Urinary bladder (tissue), 4 donors: ENCODE results near the gene VGF. TPM values are rescaled to one million over a fixed set of nuclear protein-coding genes. Genes with fewer than 3 reads are reported as not detected.

Source experiments
- DNase-seq: peaks from one replicate; pipeline ENCODE4 v3.0.0-alpha.2; 2015; ENCODE audit errors: extremely low spot score
- H3K27ac ChIP-seq: one replicate; pipeline ENCODE4 v1.5.1; 2013; ENCODE audit warnings: low read depth, mild to moderate bottlenecking, moderate library complexity
- H3K36me3 ChIP-seq: one replicate; pipeline ENCODE4 v1.6.1; 2013; ENCODE audit warnings: mild to moderate bottlenecking, moderate library complexity; ENCODE audit not compliant: insufficient read depth
- H3K4me1 ChIP-seq: one replicate; pipeline ENCODE4 v1.6.1; 2013; ENCODE audit warnings: mild to moderate bottlenecking, moderate library complexity; ENCODE audit not compliant: insufficient read depth
- H3K4me3 ChIP-seq: one replicate; pipeline ENCODE4 v1.5.1; 2013; ENCODE audit warnings: low read depth, low read length
- WGBS: extraction: QIAGEN DNeasy Blood & Tissue Kit; methylation state at CpG from one replicate; pipeline ENCODE4 v1.1.7; 2013; 5-methylcytosine and 5-hydroxymethylcytosine counted together
- polyA plus RNA-seq: library from polyadenylated mRNA; stranded (reverse); fragments of 200-250 nt; gene quantifications from one replicate; pipeline ENCODE4 v1.2.3, GENCODE V29; 2013
- total RNA-seq: library from RNA; depleted of rRNA; stranded (reverse); fragments of >200 nt; gene quantifications from one replicate; pipeline ENCODE4 v1.2.3, GENCODE V29; 2014
- donor health status: healthy with polysubstance abuse.
- donor health status: healthy.

The VGF gene
- total and polyA plus RNA-seq, 2 donors = 0.18 TPM; not detected in 1

DNA sequence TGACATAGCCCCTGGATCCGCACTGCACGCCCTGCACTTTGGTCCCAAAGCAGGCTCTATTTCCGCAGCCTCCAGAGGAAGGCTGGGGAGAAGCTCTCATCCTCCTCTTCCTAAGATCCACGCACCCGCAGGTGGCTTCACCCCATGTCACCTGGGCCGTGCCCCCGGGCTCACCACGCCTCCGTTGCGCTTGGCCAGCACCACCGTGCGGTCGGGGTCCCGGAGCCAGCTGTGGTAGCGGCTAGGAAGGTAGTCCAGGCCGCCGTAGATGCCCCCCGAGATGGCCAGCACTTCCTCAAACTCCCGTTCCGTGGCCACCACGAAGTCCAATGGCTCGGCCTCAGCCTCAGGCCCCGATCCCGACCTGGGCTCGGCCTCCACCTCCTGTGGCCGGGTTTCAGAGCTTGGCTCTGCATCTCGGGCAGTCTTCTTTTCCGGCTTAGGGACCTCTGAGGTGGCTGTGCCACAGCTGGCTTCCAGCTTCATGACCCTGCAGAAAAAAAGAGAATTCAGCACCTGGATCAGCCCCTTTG is 9.0 kb upstream of the VGF start:
- H3K4me3 ChIP-seq = no peak overlapping the region
- H3K4me1 ChIP-seq = no peaks in the 10 kb centered on the region
- no peaks in the 10 kb centered on the region for H3K36me3 ChIP-seq
- no peak for DNase-seq
- WGBS = 3% methylated on average over 28 of the region's 28 CpGs
- no peak overlapping the region for H3K27ac ChIP-seq

GRCh38 chr7:101173752-101174244 is 8.4 kb upstream of the VGF start:
- DNase-seq = no peak
- no peaks in the 10 kb centered on the region for H3K4me1 ChIP-seq
- WGBS = 6% methylated on average over 16 of the region's 16 CpGs
- H3K27ac ChIP-seq = no peak overlapping the region
- no peaks in the 10 kb centered on the region for H3K36me3 ChIP-seq
- no peak overlapping the region for H3K4me3 ChIP-seq

- Histone ChIP-seq H3K4me3 (no peak overlapping the region), H3K27ac (no peak overlapping the region), H3K4me1 (no peaks in the 10 kb centered on the region), H3K36me3 (no peaks in the 10 kb centered on the region)
- no peak for DNase-seq
- WGBS = 2% methylated on average over 53 of the region's 53 CpGs
Measured at GRCh38 chr7:101172854-101173751, 7.7 kb upstream of the VGF start.

DNA sequence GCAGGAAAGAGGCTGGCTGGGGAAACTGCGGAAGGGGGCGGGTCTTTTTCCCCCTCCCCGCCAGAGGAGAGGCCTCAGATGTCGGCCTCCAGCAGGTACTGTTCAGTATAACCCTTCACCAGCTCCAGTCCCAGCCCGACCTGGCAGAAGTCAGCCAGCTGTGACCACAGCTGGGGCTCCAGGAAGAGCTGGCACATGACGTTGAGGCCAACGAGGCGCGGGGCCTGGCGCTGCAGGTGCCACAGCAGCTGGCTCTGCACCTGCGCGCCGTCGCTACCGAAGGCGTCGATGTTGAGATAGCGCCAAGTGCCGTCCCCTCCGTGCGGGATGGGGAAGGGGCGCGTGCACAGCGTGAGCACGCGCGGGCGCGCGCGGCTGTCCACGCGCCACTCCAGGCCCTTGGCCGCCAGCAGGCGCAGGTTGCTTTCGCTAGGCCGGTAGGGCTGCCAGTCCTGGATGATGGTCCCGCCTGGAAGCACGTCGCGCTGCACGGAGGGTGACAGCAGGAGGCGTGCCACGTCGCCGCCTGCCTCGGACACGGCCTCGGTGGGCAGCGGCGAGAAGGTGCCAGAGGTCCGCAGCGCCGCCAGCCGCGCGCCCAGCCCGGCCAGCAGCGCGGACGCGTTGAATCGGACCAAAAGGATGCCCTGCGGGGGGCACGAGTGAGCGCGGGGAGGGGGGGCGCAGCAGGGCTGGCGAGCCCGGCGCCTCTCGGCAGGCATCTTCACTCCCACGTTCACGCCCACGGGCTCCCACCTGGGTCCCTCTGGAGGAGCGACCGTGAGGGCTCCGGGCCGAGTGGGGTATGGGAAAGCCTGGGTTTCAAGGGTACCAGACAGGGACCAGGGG is 6.9 kb upstream of the VGF start:
- Histone ChIP-seq H3K4me3 (no peak overlapping the region), H3K27ac (no peak overlapping the region), H3K36me3 (no peaks in the 10 kb centered on the region), H3K4me1 (no peaks in the 10 kb centered on the region)
- no peak for DNase-seq
- WGBS = 1% methylated on average over 79 of the region's 79 CpGs

DNA sequence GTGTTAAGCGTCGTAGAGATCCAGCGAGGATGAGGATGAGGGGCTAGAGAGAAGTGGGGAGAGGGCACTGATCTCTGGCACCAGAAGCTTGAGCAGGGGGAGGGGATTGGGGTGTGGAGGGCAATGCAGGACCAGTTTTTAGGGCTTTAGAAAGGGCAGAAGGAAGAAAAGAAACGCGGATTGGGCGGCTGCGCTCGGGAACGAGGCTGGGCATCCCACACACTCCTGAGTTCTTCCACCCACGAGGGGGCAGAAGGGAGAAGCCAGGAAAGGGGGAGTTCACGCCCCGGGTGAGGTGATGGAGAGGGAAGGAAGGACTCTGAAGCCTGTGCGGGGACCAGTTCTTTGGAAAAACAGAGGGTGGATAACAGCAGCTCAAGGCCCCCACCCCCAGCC is 6.1 kb upstream of the VGF start:
- Histone ChIP-seq H3K4me3 (no peak overlapping the region), H3K4me1 (no peaks in the 10 kb centered on the region)

DNA sequence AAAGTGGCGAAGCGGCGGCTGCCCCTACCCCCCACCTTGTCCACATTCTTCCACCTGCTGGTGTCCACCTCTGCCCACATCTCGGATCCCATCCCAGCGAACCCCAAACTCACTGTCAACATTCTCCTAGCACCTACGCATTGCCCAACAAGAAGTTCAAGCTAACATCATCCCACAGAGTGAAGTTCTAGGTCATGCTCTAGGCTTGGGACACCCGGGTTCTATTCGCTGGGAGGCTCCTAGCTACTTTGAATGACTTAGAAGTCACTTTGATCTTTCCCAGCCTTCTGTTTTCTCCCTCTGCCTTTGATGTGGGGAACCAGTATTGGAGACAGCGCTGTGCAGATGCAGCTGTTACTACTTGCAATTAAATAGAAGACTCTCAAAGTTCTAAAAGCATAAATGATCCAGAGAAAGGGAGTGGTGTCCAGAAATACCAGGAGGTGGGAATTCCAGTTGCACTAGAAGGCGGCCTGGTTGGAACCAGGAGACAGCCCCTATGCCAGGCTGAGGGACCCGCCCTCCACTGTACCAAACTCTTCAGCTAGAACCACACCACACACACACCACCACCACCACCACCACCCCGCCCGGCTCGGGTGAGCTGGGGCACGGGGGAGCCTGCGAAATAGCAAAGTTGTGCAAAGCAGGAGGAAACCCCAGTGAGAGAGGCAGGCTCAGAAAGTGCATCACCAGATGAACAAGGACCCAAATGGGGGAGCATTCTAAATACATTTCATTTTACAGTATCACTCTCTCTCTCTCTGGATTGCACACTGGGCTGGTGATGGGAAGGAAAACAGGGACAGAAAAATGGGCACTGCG is 5.5 kb upstream of the VGF start:
- no peak overlapping the region for H3K27ac ChIP-seq
- no peaks in the 10 kb centered on the region for H3K4me1 ChIP-seq
- no peak overlapping the region for H3K4me3 ChIP-seq
- DNase-seq = no peak
- H3K36me3 ChIP-seq = no peaks in the 10 kb centered on the region
- WGBS = 3% methylated on average over 17 of the region's 17 CpGs

More for the DNA sequence above, 6.1 kb upstream of the VGF start:
- Histone ChIP-seq H3K27ac (no peak overlapping the region), H3K36me3 (no peaks in the 10 kb centered on the region)
- WGBS = 2% methylated on average over 13 of the region's 13 CpGs
- no peak for DNase-seq

DNA sequence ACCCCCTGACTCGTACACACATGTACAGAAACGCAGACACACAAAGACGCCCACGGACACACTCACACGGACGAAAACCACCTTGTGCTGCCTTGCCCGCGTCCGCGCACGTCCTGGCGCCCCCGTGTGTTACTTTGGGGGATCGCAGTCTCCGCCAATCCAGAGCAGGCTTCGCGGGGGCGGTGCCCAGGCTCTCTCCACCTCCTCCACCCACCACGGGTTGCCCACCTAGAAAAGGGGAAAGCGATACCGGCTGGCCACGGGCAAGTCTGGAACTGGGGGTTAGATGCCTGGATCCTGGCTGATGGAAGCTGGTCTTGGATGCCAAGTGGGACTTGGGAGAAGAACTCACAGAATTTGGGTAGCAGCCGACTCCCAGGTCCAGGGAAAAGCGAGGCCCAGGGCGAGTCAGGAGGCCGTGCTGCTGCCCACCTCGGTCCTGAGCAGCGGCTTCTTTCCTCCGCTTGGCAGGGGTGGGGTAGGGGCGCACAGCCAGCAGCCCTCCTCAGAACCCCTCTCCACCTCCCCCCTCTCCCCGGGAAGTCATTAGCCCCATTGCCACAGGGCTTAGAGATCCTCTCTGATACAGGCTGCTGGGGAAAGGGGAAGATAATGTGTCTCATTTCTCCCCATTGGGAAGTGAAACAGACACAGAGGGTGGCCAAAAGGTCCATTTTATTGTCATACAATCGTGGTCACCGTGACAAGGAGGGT is 4.6 kb upstream of the VGF start:
- Histone ChIP-seq H3K4me3 (no peak overlapping the region), H3K4me1 (no peaks in the 10 kb centered on the region), H3K36me3 (no peaks in the 10 kb centered on the region), H3K27ac (no peak overlapping the region)
- under 1% methylated on average over 33 of the region's 33 CpGs for WGBS
- no peak for DNase-seq

DNA sequence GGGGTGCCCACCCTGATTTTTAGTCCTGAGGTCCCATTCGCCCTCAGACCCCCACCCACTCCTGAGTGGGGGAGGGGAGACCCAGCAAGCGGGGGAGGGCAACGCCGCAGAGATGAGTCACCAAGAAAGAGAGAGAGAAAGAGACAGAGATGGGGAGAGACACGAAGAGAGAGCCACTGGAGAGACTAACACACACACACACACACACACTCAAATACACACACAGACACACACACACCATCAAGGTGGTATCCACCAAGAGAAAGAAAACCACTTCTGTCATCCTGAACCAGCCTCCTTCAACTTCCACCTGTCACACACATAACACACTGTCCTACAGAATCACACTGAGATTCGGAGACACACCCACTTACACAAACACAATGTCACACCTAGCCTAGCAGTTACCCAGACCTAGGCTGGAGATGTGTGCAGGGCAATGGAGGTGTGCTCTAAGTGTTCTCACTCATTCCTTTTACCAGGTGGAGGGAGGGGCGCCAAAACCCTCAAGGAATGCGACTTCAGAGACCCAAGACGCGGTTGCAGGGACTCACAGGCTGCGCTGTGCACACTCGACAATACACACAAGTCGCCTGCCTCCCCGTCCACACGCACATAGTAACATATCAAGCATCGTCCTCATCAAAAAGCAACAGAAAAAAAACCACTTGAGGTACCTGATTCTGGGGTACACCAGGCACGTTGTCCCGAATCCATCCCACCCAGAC is 3.9 kb upstream of the VGF start:
- Histone ChIP-seq H3K4me1 (no peaks in the 10 kb centered on the region), H3K27ac (no peak overlapping the region), H3K36me3 (no peaks in the 10 kb centered on the region), H3K4me3 (no peak overlapping the region)
- WGBS = 3% methylated on average over 18 of the region's 18 CpGs
- DNase-seq = no peak

GRCh38 chr7:101168412-101169049 is 3.2 kb upstream of the VGF start:
- WGBS = 2% methylated on average over 6 of the region's 6 CpGs
- no peak overlapping the region for H3K27ac ChIP-seq
- no peak for DNase-seq
- H3K36me3 ChIP-seq = no peaks in the 10 kb centered on the region
- no peak overlapping the region for H3K4me3 ChIP-seq
- no peaks in the 10 kb centered on the region for H3K4me1 ChIP-seq

- DNase-seq = no peak
- Histone ChIP-seq H3K36me3 (no peaks in the 10 kb centered on the region), H3K27ac (no peak overlapping the region), H3K4me1 (peaks cover 2% of the 10 kb centered on the region), H3K4me3 (no peak overlapping the region)
- 3% methylated on average over 12 of the region's 12 CpGs for WGBS
Measured at GRCh38 chr7:101167645-101168411, 2.5 kb upstream of the VGF start.

GRCh38 chr7:101166909-101167644 is 1.7 kb upstream of the VGF start:
- H3K4me1 ChIP-seq = peaks cover 3% of the 10 kb centered on the region
- no peaks in the 10 kb centered on the region for H3K36me3 ChIP-seq
- no peak for DNase-seq
- no peak overlapping the region for H3K27ac ChIP-seq
- H3K4me3 ChIP-seq = no peak overlapping the region
- under 1% methylated on average over 19 of the region's 19 CpGs for WGBS
